Peyer's patch (tissue), 4 donors: ENCODE measurements around the gene KLHL17.

Experiments used
- CTCF ChIP-seq, 6 experiments: fragments of 450-650 bp in 4 of 6; fragments of 200-600 bp in 2 of 6; sonication (generic) in 1 of 6; IDR thresholded peaks; one replicate each; pipeline ENCODE4 v1.5.1; 2017 to 2019; ENCODE audit warnings: antibody characterized with exemption in 6 of 6, mild to moderate bottlenecking in 3 of 6, moderate library complexity in 1 of 6
- POLR2A ChIP-seq, 2 donors: fragments of 450-650 bp; IDR thresholded peaks; one replicate each; pipeline ENCODE4 v1.5.1; 2017; ENCODE audit warnings: antibody characterized with exemption in 2 of 2, mild to moderate bottlenecking in 2 of 2, moderate library complexity in 2 of 2

GRCh38 chr1:1005774-1006304, 45.5 kb downstream of the KLHL17 start:
- TF ChIP-seq CTCF (IDR thresholded peaks at IDR 0.05) (no peak), POLR2A (IDR thresholded peaks at IDR 0.05) (no peak)
